GM18502 (cell line): ENCODE results near the gene EXOC3L2.

Source experiments
- ATAC-seq: cut with Tn5 transposase; IDR thresholded peaks from one replicate; pipeline ENCODE4 v1.9.1; 2021; ENCODE audit warnings: mild to moderate bottlenecking; ENCODE audit not compliant: unreplicated experiment, poor library complexity

Gene EXOC3L2

DNA sequence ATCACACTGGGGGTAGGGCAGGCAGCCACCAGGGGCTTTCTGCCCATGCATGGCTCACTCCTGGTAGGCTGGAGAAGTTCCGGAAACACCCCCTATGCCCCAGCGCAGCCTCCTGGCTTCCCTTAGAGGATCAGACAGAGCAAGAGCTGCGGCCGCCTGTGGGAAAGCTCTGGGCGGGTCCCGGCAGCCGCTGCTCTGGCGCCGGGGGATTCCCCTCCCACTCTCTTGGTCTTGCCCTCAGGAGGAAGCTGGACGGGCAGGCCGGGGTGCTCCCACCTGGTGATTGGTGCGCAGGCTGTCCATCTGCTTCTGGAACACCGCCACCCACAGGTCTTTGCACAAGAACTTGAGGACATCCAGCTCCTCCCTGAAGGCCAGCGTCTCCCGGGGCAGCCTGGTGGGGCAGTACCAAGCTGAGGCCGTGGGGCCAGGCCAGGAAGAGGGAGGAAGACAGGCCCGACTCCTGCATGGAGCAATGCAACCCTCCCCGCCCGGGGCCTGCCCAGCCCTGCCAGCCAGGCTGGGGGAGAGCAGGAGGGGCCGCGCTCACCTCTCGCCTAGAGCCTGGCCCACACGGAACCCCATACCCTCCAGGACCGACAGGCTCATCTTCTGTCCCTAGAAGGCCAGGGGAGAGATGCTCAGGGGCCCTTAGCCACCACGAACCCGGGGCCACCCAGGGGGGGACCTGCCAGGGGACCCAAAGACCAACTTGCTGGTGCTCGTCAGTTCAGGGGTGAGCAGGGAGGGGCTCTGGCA is 80.5 kb downstream of the EXOC3L2 start:
- peak; percentile 69 for ATAC-seq

DNA sequence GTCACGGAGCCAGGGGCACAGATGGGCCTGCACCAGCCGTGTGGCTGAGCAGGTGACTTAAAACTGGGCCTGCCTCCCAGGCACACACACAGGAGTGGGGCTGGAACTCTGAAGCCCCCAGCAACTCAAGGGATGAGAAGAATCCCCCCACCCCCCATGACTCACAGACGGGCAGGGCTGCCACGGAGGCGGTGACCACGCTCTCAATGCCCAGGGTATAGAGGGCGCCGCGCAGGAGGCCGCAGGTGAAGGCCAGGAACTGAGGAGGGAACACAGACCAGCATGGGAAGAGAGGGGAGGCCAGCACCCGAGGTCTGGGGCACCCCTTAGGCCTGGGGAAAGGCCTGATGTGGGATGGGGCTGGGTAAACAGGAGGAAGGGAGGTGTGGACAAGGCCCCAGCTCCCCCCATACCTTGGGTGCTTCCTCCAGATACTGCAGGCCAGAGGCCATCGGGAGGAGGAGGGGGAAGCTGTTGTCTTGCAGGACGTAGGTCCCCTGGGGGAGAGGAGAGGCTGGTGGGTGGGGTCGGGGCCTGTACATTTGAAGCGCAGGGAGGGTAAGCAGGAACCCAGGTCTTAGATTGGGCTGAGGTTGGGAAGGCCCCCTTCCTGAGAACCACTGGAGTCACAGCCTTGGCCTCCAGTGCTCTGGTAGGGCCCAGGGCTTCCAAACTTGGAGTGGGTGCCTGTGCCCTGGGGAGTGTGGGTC is 81.3 kb downstream of the EXOC3L2 start:
- no peak for ATAC-seq

DNA sequence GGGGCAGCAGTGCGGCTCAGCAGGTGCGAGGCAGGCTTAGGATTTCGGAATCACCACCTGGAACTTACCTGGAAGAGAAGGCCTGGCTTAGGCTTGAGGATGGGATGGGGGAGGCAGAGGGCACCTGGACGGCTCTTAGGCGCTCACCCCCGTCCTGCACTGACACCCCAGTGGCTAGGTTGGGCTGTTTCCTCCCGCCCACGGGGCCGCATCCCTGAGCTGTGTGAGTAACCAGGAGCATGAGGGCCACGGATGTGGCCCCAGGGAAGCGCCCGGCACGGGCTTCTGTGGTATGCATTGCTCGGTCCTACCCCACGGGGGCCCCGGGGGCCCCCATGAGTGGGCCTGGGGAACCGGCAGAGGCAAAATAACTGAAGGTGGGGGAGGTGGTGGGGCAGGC is 82.1 kb downstream of the EXOC3L2 start:
- no peak for ATAC-seq

DNA sequence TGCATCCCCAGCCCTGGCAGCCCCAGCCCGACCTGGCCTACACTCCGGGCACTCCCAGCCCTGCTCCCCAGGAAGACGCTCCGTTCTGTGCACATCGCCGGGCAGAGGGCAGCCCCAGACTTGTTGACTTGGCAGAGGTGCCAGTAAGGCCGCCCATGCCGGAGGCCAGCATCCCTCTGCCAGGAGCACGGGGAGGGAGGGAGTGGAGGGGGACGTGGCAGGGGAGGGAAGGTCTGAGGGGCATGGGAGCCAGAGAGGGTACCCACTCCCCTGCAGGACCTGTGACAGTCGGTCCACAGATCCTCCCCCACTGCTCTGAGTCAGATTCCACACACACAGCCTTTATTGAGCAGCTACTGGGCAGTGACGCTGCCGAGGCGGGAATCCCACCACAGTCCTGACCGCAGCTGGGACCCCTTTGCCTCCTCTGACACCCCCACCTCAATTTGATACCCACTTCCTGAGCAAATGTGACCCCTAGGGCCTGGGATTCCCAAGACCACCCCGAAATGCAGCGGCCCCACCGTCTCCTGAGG is 82.5 kb downstream of the EXOC3L2 start:
- ATAC-seq, result no peak
